Loucy (cell line): Measurements from ENCODE around the gene TRIM15.

Experiments
- H2AFZ ChIP-seq: fragments of 200-600 bp; sonication (generic); 2 replicates; pipeline ENCODE4 v1.6.0; 2016; ENCODE audit warnings: antibody characterized with exemption, mild to moderate bottlenecking, low read length, moderate library complexity
- H3F3A ChIP-seq: fragments of 200-600 bp; 2 replicates; pipeline ENCODE4 v1.6.0; 2016; ENCODE audit warnings: antibody characterized with exemption, low read depth, mild to moderate bottlenecking
- H3K27me3 ChIP-seq: fragments of 200-600 bp; sonication (generic); 2 replicates; pipeline ENCODE4 v1.6.1; 2014; ENCODE audit warnings: low read length, mild to moderate bottlenecking; ENCODE audit not compliant: insufficient read depth, poor library complexity, severe bottlenecking
- H3K36me3 ChIP-seq: fragments of 200-600 bp; sonication (generic); 2 replicates; pipeline ENCODE4 v1.6.1; 2016; ENCODE audit warnings: low read length; ENCODE audit not compliant: insufficient read depth
- H3K4me1 ChIP-seq: fragments of 200-600 bp; sonication (generic); 2 replicates; pipeline ENCODE4 v1.5.1; 2014; ENCODE audit warnings: low read length, mild to moderate bottlenecking; ENCODE audit not compliant: insufficient read depth, poor library complexity, severe bottlenecking
- H3K4me2 ChIP-seq: fragments of 200-600 bp; sonication (generic); 2 replicates; pipeline ENCODE4 v1.6.0; 2014; ENCODE audit warnings: antibody characterized with exemption, low read length, low read depth, mild to moderate bottlenecking; ENCODE audit not compliant: poor library complexity, severe bottlenecking
- H3K4me3 ChIP-seq: fragments of 200-600 bp; sonication (generic); 2 replicates; pipeline ENCODE4 v1.5.1; 2014; ENCODE audit warnings: low read length, mild to moderate bottlenecking, mixed read lengths; ENCODE audit not compliant: poor library complexity, severe bottlenecking
- H3K79me2 ChIP-seq: fragments of 200-600 bp; sonication (generic); 2 replicates; pipeline ENCODE4 v1.6.1; 2014; ENCODE audit warnings: low read length; ENCODE audit not compliant: insufficient read depth
- H3K9ac ChIP-seq: fragments of 200-600 bp; sonication (generic); 2 replicates; pipeline ENCODE4 v1.6.0; 2014; ENCODE audit warnings: mild to moderate bottlenecking, low read depth, low read length, moderate library complexity; ENCODE audit not compliant: poor library complexity, severe bottlenecking
- H3K9me2 ChIP-seq: fragments of 200-600 bp; sonication (generic); replicated peaks from 2 replicates; pipeline ENCODE4 v1.6.1; 2016; ENCODE audit warnings: low read depth, low read length, mixed read lengths
- H3K9me3 ChIP-seq: fragments of 200-600 bp; sonication (generic); 2 replicates; pipeline ENCODE4 v1.6.1; 2014; ENCODE audit warnings: mild to moderate bottlenecking, antibody characterized with exemption, low read length, low read depth; ENCODE audit not compliant: insufficient read depth
- H4K20me1 ChIP-seq: fragments of 200-600 bp; sonication (generic); 2 replicates; pipeline ENCODE4 v1.6.0; 2014; ENCODE audit warnings: antibody characterized with exemption, low read length, mild to moderate bottlenecking; ENCODE audit not compliant: insufficient read depth, poor library complexity, severe bottlenecking
- CTCF ChIP-seq: fragments of 200-600 bp; sonication (generic); conservative IDR thresholded peaks from 2 replicates; pipeline ENCODE4 v1.5.1; 2014; ENCODE audit warnings: mild to moderate bottlenecking, antibody characterized with exemption, low read length
- EZH2phosphoT487 ChIP-seq: fragments of 200-600 bp; IDR thresholded peaks from 2 replicates; pipeline ENCODE4 v1.6.1; 2018; ENCODE audit warnings: antibody characterized with exemption, mild to moderate bottlenecking, moderate library complexity, borderline replicate concordance

Gene TRIM15

DNA sequence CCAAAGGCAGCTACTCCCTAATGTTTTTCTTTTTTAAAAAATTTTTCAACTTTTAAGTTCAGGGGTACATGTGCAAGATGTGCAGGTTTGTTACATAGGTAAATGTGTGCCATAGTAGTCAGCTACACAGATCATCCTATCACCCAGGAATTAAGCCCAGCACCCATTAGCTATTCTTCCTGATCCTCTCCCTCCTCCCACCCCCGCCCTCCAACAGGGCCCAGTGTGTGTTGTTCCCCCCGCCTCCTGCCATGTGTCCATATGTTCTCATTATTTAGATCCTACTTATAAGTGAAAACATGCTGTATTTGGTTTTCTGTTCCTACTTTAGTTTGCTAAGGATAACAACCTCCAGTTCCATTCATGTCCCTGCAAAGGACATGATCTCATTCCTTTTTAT lies 12.4 kb downstream of the TRIM15 start:
- Histone ChIP-seq H3K27me3 (peaks cover 11% of the 10 kb centered on the region), H3K9me3 (peaks cover 4% of the 10 kb centered on the region; the same call in 1 of the 2 replicates), H3K79me2 (no peaks in the 10 kb centered on the region), H4K20me1 (no peaks in the 10 kb centered on the region), H3K9ac (no peak overlapping the region), H2AFZ (no peak overlapping the region), H3K36me3 (no peaks in the 10 kb centered on the region), H3K4me2 (no peak overlapping the region), H3K9me2 (no peaks in the 10 kb centered on the region), H3F3A (no peaks in the 10 kb centered on the region), H3K4me3 (no peak overlapping the region), H3K4me1 (no peaks in the 10 kb centered on the region)
- TF ChIP-seq CTCF (no peak), EZH2phosphoT487 (no peak)

DNA sequence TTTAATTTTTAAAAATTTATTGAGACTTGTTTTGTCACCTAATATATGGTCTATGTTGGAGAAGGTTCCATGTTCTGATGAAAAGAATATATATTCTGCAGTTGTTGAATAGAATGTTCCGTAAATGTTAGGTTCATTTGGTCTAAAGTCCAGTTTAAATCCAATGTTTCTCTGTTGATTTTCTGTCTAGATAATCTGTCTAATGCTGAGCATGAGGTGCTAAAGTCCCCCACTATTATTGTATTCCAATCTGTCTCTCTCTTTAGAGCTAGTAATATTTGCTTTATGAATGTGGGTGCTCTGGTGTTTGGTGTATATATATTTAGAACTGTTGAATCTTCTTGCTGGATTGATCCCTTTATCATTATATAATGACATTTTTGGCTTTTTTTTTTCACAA lies 15.5 kb downstream of the TRIM15 start:
- peaks cover 4% of the 10 kb centered on the region; the same call in 1 of the 2 replicates for H3K9me3 ChIP-seq
- H2AFZ ChIP-seq = no peak overlapping the region
- H3K79me2 ChIP-seq = no peaks in the 10 kb centered on the region
- H3K4me3 ChIP-seq = no peak overlapping the region
- no peaks in the 10 kb centered on the region for H4K20me1 ChIP-seq
- H3F3A ChIP-seq = no peaks in the 10 kb centered on the region
- no peaks in the 10 kb centered on the region for H3K9me2 ChIP-seq
- no peak overlapping the region for H3K9ac ChIP-seq
- peaks cover 11% of the 10 kb centered on the region for H3K27me3 ChIP-seq
- no peaks in the 10 kb centered on the region for H3K4me1 ChIP-seq
- H3K4me2 ChIP-seq = no peak overlapping the region
- no peaks in the 10 kb centered on the region for H3K36me3 ChIP-seq
- no peak for TF ChIP-seq EZH2phosphoT487
- no peak for TF ChIP-seq CTCF

DNA sequence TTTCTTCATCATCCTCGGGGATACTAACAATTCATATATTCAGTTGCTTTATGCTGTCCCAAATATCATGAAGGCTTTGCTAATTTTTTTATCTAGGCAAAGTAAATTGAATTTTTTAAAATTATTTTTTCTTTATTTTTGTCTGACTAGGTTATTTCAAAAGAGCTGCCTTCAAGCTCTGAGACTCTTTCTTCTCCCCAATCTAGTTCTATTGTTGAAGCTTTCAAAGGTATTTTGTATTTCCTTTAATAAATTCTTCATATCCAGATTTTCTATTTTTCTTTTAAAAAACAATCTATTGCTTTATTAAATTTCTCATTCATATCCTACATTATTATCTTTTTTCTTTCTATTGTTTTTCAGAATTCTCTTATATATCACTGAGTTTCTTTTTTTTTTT lies 16.8 kb downstream of the TRIM15 start:
- H2AFZ ChIP-seq = no peak overlapping the region
- no peak for TF ChIP-seq CTCF
- TF ChIP-seq EZH2phosphoT487 = no peak
- no peaks in the 10 kb centered on the region for H4K20me1 ChIP-seq
- H3K9ac ChIP-seq = no peak overlapping the region
- no peak overlapping the region for H3K4me3 ChIP-seq
- no peaks in the 10 kb centered on the region for H3K9me2 ChIP-seq
- H3K9me3 ChIP-seq = peaks cover 4% of the 10 kb centered on the region; the same call in 1 of the 2 replicates
- no peaks in the 10 kb centered on the region for H3F3A ChIP-seq
- peaks cover 5% of the 10 kb centered on the region; the same call in 1 of the 2 replicates for H3K36me3 ChIP-seq
- H3K79me2 ChIP-seq = no peaks in the 10 kb centered on the region
- no peaks in the 10 kb centered on the region for H3K4me1 ChIP-seq
- H3K4me2 ChIP-seq = no peak overlapping the region
- H3K27me3 ChIP-seq = peaks cover 11% of the 10 kb centered on the region
